Stimulated activated CD4-positive, alpha-beta T cell treated with anti-CD3 and anti-CD28 coated beads, Interleukin-2, amount 100 ng/mL, for 24 hours (primary cell): ENCODE results near the gene YWHAG.
"Not testable (repeated sequence)": the region's sequence is repeated elsewhere in the genome, so short reads cannot be mapped to it uniquely, and the experiment has no call there.

Experiments
- DNase-seq, 2 donors: peaks; one replicate each; pipeline ENCODE4 v3.0.0-alpha.2; 2020

Gene YWHAG

DNA sequence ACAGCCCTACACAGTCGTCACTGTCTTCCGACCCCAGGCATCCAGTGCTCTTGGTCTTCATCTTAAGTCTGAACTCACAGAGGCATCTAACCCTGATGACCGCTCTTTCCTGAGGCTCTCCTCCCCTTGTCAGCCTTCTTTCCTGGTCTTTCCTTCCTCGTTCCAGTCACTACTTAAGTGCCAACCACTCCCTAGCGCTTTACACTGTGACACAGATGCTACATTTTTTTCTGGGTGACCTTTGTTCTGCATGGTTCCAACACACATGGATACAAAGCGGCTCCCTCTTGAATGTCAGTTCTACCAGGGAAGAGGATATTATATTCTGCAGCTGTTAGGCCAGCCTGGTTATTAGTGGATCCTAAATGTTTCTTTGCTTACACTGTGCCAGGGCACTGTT is 12.7 kb downstream of the YWHAG start:
- DNase-seq, result no peak

DNA sequence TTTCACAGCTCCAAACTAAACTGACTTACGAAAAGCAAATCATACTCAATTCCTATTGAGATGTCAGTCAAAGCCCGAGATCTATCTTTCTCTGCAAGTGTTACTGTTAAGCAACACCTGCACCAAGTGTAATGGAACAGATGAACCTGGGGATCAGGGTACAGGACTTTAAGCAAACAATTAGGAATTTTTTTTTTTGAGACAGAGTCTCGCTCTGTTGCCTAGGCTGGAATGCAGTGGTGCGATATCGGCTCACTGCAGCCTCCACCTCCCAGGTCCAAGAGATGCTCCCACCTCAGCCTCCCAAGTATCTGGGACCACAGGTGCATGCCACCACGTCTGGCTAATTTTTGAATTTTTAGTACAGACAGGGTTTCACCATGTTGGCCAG is 14.9 kb downstream of the YWHAG start:
- DNase-seq, result no peak

- DNase-seq, result no peak
These were observed 15.4 kb downstream of the YWHAG start for GRCh38 chr7:76343294-76343930.

DNA sequence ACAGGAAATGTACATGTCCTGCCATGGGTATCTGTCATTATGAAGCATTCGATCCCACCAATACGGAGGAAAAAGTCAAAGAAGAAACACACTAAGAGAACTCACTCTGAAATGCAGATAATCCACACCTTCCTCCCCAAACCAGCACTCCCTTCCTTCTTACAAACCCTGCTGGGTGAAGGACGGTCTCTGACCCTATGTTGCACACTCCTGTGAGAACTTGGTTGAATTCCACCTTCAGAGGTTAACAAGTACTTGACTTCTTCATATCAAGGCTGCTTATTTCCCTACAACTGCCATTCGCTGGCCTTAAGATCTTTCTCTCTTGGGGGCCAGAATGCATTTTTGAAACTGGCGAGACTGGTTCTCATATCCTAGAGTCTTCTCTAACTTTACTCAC is 16.6 kb downstream of the YWHAG start:
- no peak for DNase-seq

- DNase-seq, result no peak
These were observed 18.1 kb downstream of the YWHAG start for GRCh38 chr7:76340617-76341131.

DNA sequence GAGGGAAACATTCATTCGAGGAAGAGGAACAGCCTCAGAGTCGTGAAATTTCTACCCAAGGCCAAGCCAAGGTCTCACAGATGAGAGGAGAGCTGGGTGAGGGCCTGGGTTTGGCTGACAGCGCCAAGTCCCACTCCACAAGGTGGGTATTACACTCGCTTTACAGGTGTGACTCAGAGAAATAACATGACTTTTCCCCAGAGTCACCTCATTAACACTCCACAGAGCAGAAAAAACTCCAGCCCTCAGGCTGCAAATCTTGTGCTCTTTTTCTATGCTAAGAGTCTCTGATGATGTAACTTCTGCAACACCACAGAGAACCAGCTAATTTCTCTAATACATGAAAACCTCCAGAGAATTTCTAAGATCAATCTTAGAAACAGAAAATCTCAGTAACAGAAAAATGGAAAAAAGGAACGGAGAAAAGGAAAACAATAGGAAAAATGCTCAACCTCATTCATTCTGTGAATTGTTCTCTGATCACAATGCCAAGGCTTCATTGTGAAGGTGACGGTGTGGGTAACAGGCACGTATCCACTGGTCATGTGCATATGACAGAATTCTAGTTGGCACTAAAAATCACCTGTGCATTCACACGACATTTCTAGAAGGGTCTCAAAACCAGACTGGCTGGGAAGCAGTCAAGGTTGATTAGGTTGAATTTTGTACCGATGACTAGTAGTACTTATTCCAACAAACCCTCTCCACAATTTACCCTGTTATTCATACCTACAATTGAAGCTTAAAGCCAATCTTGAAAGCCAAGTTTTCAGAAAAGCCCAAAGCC is 20.3 kb downstream of the YWHAG start:
- no peak for DNase-seq

DNA sequence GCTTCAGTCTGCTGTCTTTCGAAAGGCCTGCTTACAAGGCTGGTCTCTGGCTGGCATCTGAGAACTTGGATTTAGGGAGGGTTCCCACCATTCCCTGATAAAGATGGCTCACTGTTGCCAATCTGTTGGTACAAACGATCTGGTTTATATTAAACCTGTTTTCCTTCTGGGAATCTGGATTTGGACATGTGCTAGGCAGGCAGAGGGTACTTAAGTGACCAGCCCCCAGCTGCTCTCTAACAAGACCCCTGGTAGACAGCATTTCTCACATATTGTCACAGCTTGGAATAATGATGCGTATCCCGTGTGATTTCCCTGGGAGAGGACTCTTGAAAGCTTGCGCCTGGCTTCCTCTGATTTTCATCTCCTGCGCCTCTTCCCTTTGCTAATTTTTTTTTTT is 21.6 kb downstream of the YWHAG start:
- DNase-seq, result no peak

GRCh38 chr7:76336094-76336493 is 22.7 kb downstream of the YWHAG start:
- DNase-seq, result no peak

DNA sequence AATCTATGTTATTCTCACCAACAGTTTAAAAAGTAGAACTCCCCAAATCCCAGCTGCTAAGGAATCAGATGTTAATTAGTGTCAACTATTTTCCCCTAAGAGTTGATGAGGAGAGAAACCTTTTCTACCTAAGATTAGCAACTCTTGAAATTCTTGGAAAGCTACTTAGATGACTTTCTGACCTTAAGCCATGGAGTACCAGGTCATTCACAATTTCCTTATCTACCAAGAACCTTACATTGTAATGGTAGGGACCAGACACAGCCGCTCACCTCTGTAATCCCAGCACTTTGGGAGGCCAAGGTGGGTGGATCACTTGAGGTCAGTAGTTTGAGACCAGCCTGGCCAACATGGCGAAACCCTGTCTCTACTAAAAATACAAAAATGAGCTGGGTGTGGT is 23.4 kb downstream of the YWHAG start:
- DNase-seq, result not testable (repeated sequence)

GRCh38 chr7:76334320-76334967 is 24.3 kb downstream of the YWHAG start:
- DNase-seq, result no peak

- DNase-seq, result no peak
These were observed 25.2 kb downstream of the YWHAG start for GRCh38 chr7:76333511-76334101.

DNA sequence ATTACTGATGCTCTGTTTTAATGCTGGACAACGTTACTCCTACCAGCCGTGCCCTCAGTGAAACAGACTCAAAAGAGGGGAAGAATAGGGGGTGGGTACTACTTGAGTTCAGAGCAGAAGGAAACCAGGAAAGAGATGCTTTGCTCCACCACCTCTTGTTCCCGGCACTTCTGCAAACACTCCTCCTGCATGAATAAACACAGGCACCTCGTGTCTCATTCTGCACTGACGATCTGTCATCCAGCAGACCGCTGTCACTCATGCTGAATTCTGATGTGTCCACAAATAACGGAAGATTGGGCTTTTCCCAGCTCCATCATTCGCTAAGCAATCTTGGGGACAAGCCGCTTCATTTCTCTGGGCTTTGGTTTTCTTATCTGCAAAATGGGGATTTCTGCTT is 26.7 kb downstream of the YWHAG start:
- no peak for DNase-seq

GRCh38 chr7:76330673-76331072 is 28.1 kb downstream of the YWHAG start:
- DNase-seq, result no peak

- DNase-seq, result no peak
These were observed 28.5 kb downstream of the YWHAG start for GRCh38 chr7:76330261-76330660.

- DNase-seq, result no peak
These were observed 29.3 kb downstream of the YWHAG start for GRCh38 chr7:76329479-76329878.

- DNase-seq, result no peak
These were observed 30.4 kb downstream of the YWHAG start for GRCh38 chr7:76328389-76328788.

GRCh38 chr7:76327610-76328009 is 31.2 kb downstream of the YWHAG start:
- DNase-seq, result no peak

DNA sequence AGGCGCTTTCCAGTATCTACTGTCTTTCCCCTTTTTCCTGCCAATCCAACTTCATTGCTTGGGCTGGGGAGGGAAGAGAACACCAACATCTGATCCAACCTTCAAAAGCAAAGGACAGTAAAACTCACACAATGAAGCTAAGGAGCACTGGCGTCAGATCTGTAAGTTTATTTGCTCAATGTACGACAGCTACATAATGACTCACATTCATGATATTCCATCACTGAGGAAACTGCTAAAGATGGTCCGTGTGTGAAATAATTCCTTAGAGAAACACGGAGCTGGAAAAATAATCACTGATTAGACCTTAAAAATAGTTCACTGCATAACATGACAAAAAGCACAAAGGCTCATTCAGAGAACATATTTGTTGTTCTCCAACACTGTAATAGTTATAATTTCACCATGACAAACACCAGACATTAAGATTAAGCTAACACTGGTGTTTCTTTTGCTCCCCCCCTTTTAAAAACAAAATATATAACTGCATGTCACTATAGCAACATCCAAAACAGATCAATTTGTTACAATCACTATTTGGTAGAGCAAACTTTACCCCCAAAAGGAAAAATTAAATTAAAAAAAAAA is 32.1 kb downstream of the YWHAG start:
- DNase-seq, result no peak

- DNase-seq, result no peak
These were observed 33.0 kb downstream of the YWHAG start for GRCh38 chr7:76325811-76326210.

GRCh38 chr7:76325092-76325491 is 33.7 kb downstream of the YWHAG start:
- DNase-seq, result no peak

- peak; percentile 68 to 71 for DNase-seq
These were observed 40.1 kb downstream of the YWHAG start for GRCh38 chr7:76318488-76319353.
